Measurements from ENCODE around the gene EPHB1. TPM values are rescaled to one million over a fixed set of nuclear protein-coding genes. Genes with fewer than 3 reads are reported as not detected.
A peak's percentile ranks its signal among the peaks of the same experiment; 100 is the strongest.

EPHB1 gene
- total RNA-seq, 4 donors from 2014 or later = 2.6 to 5.3 (median 3.1) TPM; not detected in 1

- Histone ChIP-seq H3K4me3 (no peak overlapping the region), H3K27ac (no peak overlapping the region), H3K9me3 (no peaks in the 10 kb centered on the region), H3K27me3 (no peaks in the 10 kb centered on the region), H3K4me1 (no peaks in the 10 kb centered on the region), H3K36me3 (no peaks in the 10 kb centered on the region)
- TF ChIP-seq POLR2A (IDR thresholded peaks at IDR 0.05) = no peak
- TF ChIP-seq, protein P1, sequence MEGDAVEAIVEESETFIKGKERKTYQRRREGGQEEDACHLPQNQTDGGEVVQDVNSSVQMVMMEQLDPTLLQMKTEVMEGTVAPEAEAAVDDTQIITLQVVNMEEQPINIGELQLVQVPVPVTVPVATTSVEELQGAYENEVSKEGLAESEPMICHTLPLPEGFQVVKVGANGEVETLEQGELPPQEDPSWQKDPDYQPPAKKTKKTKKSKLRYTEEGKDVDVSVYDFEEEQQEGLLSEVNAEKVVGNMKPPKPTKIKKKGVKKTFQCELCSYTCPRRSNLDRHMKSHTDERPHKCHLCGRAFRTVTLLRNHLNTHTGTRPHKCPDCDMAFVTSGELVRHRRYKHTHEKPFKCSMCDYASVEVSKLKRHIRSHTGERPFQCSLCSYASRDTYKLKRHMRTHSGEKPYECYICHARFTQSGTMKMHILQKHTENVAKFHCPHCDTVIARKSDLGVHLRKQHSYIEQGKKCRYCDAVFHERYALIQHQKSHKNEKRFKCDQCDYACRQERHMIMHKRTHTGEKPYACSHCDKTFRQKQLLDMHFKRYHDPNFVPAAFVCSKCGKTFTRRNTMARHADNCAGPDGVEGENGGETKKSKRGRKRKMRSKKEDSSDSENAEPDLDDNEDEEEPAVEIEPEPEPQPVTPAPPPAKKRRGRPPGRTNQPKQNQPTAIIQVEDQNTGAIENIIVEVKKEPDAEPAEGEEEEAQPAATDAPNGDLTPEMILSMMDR (IDR thresholded peaks at IDR 0.05) = no peak
- intact Hi-C loops (cut with DNase I; ENCODE audit: low total_unique reads) = no loop called here
- no peak for DNase-seq
Measured at GRCh38 chr3:135272026-135272669, 477.1 kb downstream of the EPHB1 start.

GRCh38 chr3:135292162-135292561 lies 497.1 kb downstream of the EPHB1 start:
- no peaks in the 10 kb centered on the region for H3K4me1 ChIP-seq
- no peaks in the 10 kb centered on the region for H3K27me3 ChIP-seq
- no peaks in the 10 kb centered on the region for H3K36me3 ChIP-seq
- H3K27ac ChIP-seq = no peak overlapping the region
- DNase-seq = no peak
- H3K4me3 ChIP-seq = no peak overlapping the region
- no peaks in the 10 kb centered on the region for H3K9me3 ChIP-seq
- intact Hi-C loops (cut with DNase I; ENCODE audit: low total_unique reads) = no loop called here
- TF ChIP-seq, protein P1 (IDR thresholded peaks at IDR 0.05) = no peak
- no peak for TF ChIP-seq POLR2A (IDR thresholded peaks at IDR 0.05)

DNA sequence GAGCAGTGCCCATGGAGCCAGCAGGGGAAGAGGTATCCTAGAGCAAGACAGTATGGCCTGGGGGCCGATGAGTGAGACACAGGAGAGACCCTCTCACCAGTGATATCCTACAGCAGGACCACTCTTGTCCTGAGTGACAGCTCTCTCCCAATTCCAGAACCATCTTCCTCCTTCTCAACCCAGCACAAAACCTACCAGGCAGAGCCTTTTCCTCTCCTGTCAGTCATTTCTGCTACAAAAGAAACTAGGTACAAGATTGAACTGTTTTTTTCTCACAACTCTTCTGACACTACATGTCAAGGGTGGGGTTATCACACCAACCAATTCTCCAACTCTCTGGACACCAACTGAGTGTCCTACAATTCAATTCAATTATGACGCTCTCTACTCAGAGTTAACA lies 506.6 kb downstream of the EPHB1 start:
- Histone ChIP-seq H3K36me3 (no peaks in the 10 kb centered on the region), H3K4me3 (no peak overlapping the region), H3K27me3 (no peaks in the 10 kb centered on the region), H3K27ac (no peak overlapping the region), H3K4me1 (no peaks in the 10 kb centered on the region), H3K9me3 (no peaks in the 10 kb centered on the region)
- no peak for DNase-seq
- intact Hi-C loops (cut with DNase I; ENCODE audit: low total_unique reads) = no loop called here
- no peak for TF ChIP-seq POLR2A (IDR thresholded peaks at IDR 0.05)
- TF ChIP-seq, protein P1 (IDR thresholded peaks at IDR 0.05) = no peak

- intact Hi-C loops (cut with DNase I; ENCODE audit: low total_unique reads) = no loop called here
- H3K36me3 ChIP-seq = no peaks in the 10 kb centered on the region
- no peaks in the 10 kb centered on the region for H3K9me3 ChIP-seq
- H3K4me1 ChIP-seq = no peaks in the 10 kb centered on the region
- H3K27ac ChIP-seq = no peak overlapping the region
- H3K4me3 ChIP-seq = no peak overlapping the region
- TF ChIP-seq, protein P1 (IDR thresholded peaks at IDR 0.05) = no peak
- no peak for TF ChIP-seq POLR2A (IDR thresholded peaks at IDR 0.05)
- no peaks in the 10 kb centered on the region for H3K27me3 ChIP-seq
- no peak for DNase-seq
Measured at GRCh38 chr3:135304378-135304777, 509.3 kb downstream of the EPHB1 start.

Small RNA genes within 50 kb of the gene (small RNA-seq; reads per million reads assigned to genes)
- gene RNA5SP141 (3.0 reads per million, percentile 81 among the genes with 10 or more reads in this experiment), gene RNU6-1174P (not detected)

Other genes with a start within 250 kb of the EPHB1 start
- 1 to 10 TPM in 2 of 4 donors, not detected in 2; 4.0 to 5.2 TPM for gene KY, start 144.2 kb upstream of the EPHB1 start, total RNA-seq

Measured in uterus (tissue), 4 donors.